GM10266 (cell line): ENCODE data around the gene B9D1.

Experiments
- DNase-seq: peaks from one replicate; pipeline ENCODE4 v3.0.0; 2012; ENCODE audit errors: extremely low spot score
- TF ChIP-seq, protein P1 (sequence below): IDR thresholded peaks from 2 replicates; pipeline ENCODE4 v1.5.1; 2012; ENCODE audit warnings: mild to moderate bottlenecking, low read depth; ENCODE audit not compliant: control insufficient read depth, insufficient read depth; ENCODE audit errors: missing control alignments

Gene B9D1

DNA sequence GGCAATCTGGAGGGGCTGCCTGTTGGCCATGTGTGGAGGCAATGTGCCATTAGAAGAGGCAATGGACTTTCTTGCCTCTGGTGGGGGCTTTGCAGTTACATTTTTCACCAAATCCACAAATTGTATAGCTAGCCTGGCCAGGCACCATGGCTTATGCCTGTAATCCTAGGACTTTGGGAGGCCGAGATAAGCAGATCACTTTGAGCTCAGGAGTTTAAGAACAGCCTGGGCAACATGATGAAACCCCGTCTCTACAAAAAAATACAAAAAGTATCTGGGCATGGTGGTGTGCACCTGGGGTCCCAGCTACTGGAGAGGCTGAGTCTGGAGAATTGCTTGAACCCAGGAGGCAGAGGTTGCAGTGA is 45.8 kb upstream of the B9D1 start:
- TF ChIP-seq, protein P1, sequence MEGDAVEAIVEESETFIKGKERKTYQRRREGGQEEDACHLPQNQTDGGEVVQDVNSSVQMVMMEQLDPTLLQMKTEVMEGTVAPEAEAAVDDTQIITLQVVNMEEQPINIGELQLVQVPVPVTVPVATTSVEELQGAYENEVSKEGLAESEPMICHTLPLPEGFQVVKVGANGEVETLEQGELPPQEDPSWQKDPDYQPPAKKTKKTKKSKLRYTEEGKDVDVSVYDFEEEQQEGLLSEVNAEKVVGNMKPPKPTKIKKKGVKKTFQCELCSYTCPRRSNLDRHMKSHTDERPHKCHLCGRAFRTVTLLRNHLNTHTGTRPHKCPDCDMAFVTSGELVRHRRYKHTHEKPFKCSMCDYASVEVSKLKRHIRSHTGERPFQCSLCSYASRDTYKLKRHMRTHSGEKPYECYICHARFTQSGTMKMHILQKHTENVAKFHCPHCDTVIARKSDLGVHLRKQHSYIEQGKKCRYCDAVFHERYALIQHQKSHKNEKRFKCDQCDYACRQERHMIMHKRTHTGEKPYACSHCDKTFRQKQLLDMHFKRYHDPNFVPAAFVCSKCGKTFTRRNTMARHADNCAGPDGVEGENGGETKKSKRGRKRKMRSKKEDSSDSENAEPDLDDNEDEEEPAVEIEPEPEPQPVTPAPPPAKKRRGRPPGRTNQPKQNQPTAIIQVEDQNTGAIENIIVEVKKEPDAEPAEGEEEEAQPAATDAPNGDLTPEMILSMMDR = no peak
- DNase-seq = no peak

DNA sequence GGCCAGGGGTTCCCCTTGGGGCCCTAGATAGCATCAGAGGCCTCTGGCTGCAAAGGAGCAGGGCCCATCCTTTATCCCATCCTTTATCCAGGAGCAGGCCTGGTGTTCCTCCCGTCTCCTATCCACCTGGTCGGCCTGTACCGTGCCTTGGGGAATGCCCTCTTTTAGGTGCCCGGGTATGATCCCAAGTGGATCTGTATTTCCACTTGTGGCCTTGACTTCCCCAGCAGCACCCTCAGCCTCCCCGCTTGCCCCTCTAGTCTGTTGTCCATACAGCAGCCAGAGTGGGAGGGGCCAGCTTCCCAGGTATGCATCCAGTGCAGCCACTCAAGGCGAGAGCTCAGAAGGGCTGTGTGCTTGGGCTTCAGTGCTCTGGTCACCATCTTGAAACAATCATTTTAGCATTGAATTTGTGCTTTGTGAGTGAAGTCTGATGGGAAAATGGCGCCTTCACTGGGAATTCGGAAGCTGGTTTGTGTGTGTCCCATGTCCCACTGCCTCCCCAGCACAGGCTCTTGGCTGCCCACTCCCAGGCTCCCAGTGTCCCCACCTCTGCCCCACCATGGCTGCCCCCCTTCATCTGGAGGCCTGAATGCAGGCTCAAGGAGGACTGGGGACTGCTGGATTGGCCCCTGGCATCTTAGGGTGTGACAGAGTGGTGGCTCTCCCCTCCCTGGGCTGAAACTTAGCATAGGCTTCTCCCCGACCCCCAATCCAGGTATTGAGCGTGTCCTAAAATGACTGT is 45.2 kb upstream of the B9D1 start:
- TF ChIP-seq, protein P1 = no peak
- no peak for DNase-seq

DNA sequence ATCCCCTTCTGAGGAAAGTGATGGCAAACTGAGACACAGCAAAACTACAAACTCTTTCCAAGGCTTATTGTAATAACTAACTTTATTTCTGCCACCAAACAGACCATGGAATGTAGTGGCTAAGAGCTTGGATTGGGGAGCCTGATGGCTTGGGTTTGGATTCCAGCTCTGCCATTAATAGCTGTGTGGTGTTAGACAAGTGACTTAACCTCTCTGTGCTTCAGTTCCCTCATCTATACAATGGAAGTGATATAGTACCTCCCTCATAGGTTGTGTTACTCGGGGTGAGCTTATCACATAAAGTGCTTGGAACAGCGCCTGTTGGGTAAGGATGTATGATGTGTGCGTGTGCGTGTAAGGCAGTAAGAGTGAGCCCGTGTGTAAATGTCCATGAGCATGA is 42.6 kb upstream of the B9D1 start:
- no peak for DNase-seq
- TF ChIP-seq, protein P1 = no peak

DNA sequence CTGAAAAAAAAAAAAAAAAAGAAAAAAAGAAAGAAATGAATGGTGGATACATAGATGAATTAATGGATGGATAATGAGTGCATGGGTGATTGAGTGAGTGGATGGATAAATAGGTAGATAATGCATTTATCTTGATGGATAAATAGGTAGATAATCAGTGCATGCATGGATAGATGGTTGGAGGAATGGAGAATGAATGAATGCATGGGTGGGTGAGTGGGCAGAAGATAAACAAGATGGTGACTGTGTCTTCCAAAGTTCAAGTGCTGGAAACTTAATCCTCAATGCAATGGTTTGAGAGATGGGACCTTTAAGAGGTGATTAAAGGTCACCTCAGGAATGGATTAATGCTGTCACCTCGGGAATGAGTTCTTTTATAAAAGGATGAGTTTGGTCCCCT is 41.7 kb upstream of the B9D1 start:
- DNase-seq = no peak
- TF ChIP-seq, protein P1 = no peak

DNA sequence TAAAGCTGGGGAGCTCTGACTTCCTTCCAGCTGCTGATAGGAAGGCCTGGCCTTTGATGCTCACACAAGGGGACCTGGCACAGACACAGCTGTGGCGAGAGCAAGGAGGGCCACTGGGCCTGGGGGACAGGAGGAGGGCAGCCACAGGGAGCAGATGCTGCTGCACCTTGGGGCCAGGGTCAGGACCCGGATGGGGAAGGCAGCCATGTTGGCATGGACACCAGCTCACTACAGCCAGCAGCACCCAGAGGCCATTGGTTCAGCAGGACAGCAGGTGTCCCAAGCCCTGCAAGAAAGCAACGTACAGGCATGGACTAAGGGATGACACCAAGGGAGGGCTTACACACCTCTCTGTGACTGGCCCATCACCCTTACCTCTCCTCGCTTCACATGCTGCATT is 40.5 kb upstream of the B9D1 start:
- DNase-seq = no peak
- TF ChIP-seq, protein P1 = no peak

DNA sequence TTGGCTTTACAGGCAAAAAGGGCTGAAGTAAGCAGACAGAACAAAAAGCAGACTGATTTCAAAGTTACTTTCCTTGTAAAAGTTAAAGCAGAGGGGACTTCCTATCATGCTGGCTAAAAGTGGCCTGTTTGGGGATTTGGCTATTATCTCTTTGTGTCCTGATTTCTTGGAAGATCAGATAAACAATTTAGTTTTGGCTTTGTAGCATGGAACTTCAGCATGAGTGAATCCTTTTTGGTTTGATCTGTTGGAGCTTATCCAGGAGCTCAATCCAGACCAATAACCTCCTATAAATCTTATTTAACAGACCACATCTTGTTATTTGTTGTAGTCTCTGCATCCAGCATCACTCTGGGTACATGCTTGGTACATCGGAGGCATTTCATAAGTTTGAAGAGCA is 39.6 kb upstream of the B9D1 start:
- TF ChIP-seq, protein P1 = no peak

DNA sequence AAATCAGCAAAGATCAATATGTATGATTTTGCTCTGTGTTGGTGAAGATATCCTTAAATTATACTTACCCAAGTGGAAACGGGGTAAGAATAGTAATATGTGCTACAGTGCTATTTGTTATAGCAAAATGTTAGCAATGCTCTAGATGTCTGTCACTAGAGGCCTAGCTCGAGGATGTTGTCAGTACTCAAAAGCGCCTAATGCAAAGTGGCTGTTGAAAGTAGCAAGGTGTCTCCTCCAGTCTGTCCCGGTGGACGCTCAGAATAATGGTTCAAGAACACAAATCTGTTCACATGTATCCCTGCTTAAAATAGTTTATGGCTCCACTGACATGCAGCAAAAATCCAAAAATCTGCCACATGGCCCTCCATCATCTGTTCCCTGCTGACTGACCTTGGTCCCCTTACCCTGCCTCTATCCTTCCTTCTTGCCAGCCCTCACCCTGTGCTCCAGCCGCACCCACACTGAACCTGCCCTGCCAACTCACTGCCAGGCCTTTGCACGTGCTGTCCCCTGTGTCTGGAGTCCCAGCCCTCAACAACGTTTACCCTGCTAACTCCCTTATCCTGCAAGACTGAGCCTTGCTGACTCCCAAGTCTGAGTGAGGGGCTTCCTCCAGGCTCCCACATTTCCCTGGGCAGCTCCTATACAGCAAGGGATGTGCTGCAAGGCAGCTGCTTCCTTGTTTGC is 38.9 kb upstream of the B9D1 start:
- no peak for DNase-seq
- TF ChIP-seq, protein P1 = no peak

More for the DNA sequence above, 39.6 kb upstream of the B9D1 start:
- no peak for DNase-seq
